Endothelial cell of umbilical vein (primary cell): Measurements from ENCODE around the gene PADI1. TPM values are rescaled to one million over a fixed set of nuclear protein-coding genes. Genes with fewer than 3 reads are reported as not detected.

Source experiments
- BruUV-seq: library from RNA; stranded (reverse); fragments of 400-500 nt; replicated peaks from 2 replicates; lab custom pipeline; 2021; lab: Mats Ljungman, UMichigan
- CTCF ChIA-PET: fragments of 300-600, 350-600 bp; sonication (Branson Sonifier 250); formaldehyde crosslinking; loops from one replicate; lab custom pipeline; 2021; ENCODE audit warnings: antibody characterized with exemption, inconsistent platforms; lab: Charles Lee
- POLR2A ChIA-PET: fragments of 300-600, 350-600 bp; sonication (Branson Sonifier 250); formaldehyde crosslinking; loops from one replicate; lab custom pipeline; 2021; ENCODE audit warnings: antibody characterized with exemption, inconsistent platforms; lab: Charles Lee
- DNase-seq: peaks from one replicate; pipeline ENCODE4 v3.0.0-alpha.2; 2011; ENCODE audit warnings: low read depth, low spot score
- FAIRE-seq: peaks from 2 replicates; lab custom pipeline; 2011; peaks lifted over from hg19 to GRCh38; lab: Jason Lieb, UNC
- H2AFZ ChIP-seq: 2 replicates; pipeline ENCODE4 v1.6.0; 2012; ENCODE audit warnings: low read depth, low read length, control low read depth, inconsistent platforms
- H3K27ac ChIP-seq: 2 replicates; pipeline ENCODE4 v1.5.1; 2011; ENCODE audit warnings: low read depth, mild to moderate bottlenecking, control low read depth, low read length, moderate library complexity; ENCODE audit not compliant: insufficient read depth
- H3K27me3 ChIP-seq, 2 experiments: 2 replicates each; pipeline versions ENCODE4 v1.6.0 to v1.6.1; 2011; ENCODE audit warnings: low read length in 2 of 2, mixed read lengths in 1 of 2; ENCODE audit not compliant: control insufficient read depth in 2 of 2, insufficient read depth in 2 of 2
- H3K36me3 ChIP-seq, 2 experiments: 2 replicates in 1 of 2; 3 replicates in 1 of 2; pipeline ENCODE4 v1.5.1; 2011; ENCODE audit warnings: low read length in 2 of 2, mild to moderate bottlenecking in 1 of 2, moderate library complexity in 1 of 2; ENCODE audit not compliant: control insufficient read depth in 2 of 2, insufficient read depth in 2 of 2; ENCODE audit errors: extremely low read depth in 1 of 2
- H3K4me1 ChIP-seq: 3 replicates; pipeline ENCODE4 v1.5.1; 2011; ENCODE audit warnings: mild to moderate bottlenecking, low read length; ENCODE audit not compliant: control insufficient read depth, insufficient read depth; ENCODE audit errors: extremely low read depth
- H3K4me2 ChIP-seq: 2 replicates; pipeline ENCODE4 v1.6.1; 2011; ENCODE audit warnings: low read length, control low read depth, mixed read lengths; ENCODE audit not compliant: insufficient read depth
- H3K4me3 ChIP-seq, 3 experiments: fragments of 200-600 bp in 1 of 3; sonication (generic), shearing (Covaris generic) in 1 of 3; replicated peaks in 1 of 3; 2 replicates each; pipeline ENCODE4 v1.5.1; 2011 to 2016; ENCODE audit warnings: control low read depth in 3 of 3, low read length in 3 of 3, mild to moderate bottlenecking in 2 of 3, inconsistent platforms in 1 of 3, low read depth in 1 of 3, moderate library complexity in 1 of 3; ENCODE audit not compliant: insufficient read depth in 1 of 3
- H3K79me2 ChIP-seq: 2 replicates; pipeline ENCODE4 v1.6.0; 2012; ENCODE audit warnings: low read length, inconsistent platforms; ENCODE audit not compliant: control insufficient read depth, insufficient read depth
- H3K9ac ChIP-seq: replicated peaks from 2 replicates; pipeline ENCODE3; 2011; ENCODE audit warnings: low read length, control low read depth; ENCODE audit not compliant: insufficient read depth; ENCODE audit errors: extremely low read depth
- H3K9me1 ChIP-seq: replicated peaks from 3 replicates; pipeline ENCODE4 v1.6.0; 2011; ENCODE audit warnings: mild to moderate bottlenecking, low read length; ENCODE audit not compliant: control insufficient read depth, insufficient read depth; ENCODE audit errors: extremely low read depth
- H3K9me3 ChIP-seq: replicated peaks from 2 replicates; pipeline ENCODE4 v1.5.1; 2012; ENCODE audit warnings: low read length, inconsistent platforms; ENCODE audit not compliant: control insufficient read depth, insufficient read depth
- H4K20me1 ChIP-seq: replicated peaks from 2 replicates; pipeline ENCODE3; 2011; ENCODE audit warnings: mild to moderate bottlenecking, low read length; ENCODE audit not compliant: control insufficient read depth, insufficient read depth; ENCODE audit errors: extremely low read depth
- CTCF ChIP-seq, 2 donors: IDR thresholded peaks; 1 replicate in 1 of 2; 2 replicates in 1 of 2; pipeline ENCODE4 v1.5.1; 2011; ENCODE audit warnings: low read length in 2 of 2, mild to moderate bottlenecking in 2 of 2, moderate library complexity in 2 of 2, control low read depth in 1 of 2, inconsistent platforms in 1 of 2, low read depth in 1 of 2; ENCODE audit not compliant: insufficient read depth in 1 of 2; ENCODE audit errors: extremely low read depth in 1 of 2
- EZH2 ChIP-seq: IDR thresholded peaks from 2 replicates; pipeline ENCODE4 v1.6.1; 2012; ENCODE audit warnings: borderline replicate concordance, low read depth, mild to moderate bottlenecking, moderate library complexity, low read length, inconsistent platforms; ENCODE audit not compliant: severe bottlenecking
- FOS ChIP-seq: IDR thresholded peaks from 2 replicates; pipeline ENCODE4 v1.6.1; 2011; ENCODE audit warnings: mild to moderate bottlenecking, low read length, moderate library complexity, borderline replicate concordance; ENCODE audit not compliant: insufficient read depth
- GATA2 ChIP-seq: IDR thresholded peaks from 2 replicates; pipeline ENCODE4 v1.7.0; 2011; ENCODE audit warnings: low read depth, mild to moderate bottlenecking, moderate library complexity, mixed read lengths, low read length; ENCODE audit not compliant: insufficient read length, insufficient read depth
- JUN ChIP-seq: IDR thresholded peaks from 2 replicates; pipeline ENCODE4 v1.6.1; 2011; ENCODE audit warnings: borderline replicate concordance, low read depth; ENCODE audit not compliant: insufficient read length, insufficient read depth
- MAX ChIP-seq: IDR thresholded peaks from 2 replicates; pipeline ENCODE4 v1.6.1; 2011; ENCODE audit not compliant: insufficient read depth, insufficient read length
- MYC ChIP-seq: IDR thresholded peaks from one replicate; pipeline ENCODE4 v1.6.1; 2011; ENCODE audit warnings: mild to moderate bottlenecking, low read depth, low read length
- POLR2A ChIP-seq: IDR thresholded peaks from 2 replicates; pipeline ENCODE4 v1.6.1; 2012; ENCODE audit warnings: low read depth, mild to moderate bottlenecking, control low read depth, low read length
- POLR2AphosphoS5 ChIP-seq: IDR thresholded peaks from 2 replicates; pipeline ENCODE4 v1.6.1; 2012; ENCODE audit warnings: low read depth, mild to moderate bottlenecking, control low read depth, low read length, moderate library complexity; ENCODE audit not compliant: insufficient read depth
- dilution Hi-C: fragments of 300-500 bp; cut with MboI; formaldehyde crosslinking; loops from one replicate; pipeline ENCODE4 v1.15.0; 2019; ENCODE audit warnings: low sequenced_read_pairs; ENCODE audit not compliant: extremely low pct_ligation_motif_present
- intact Hi-C: fragments of 100-400 bp; cut with micrococcal nuclease; formaldehyde crosslinking; loops from one replicate; pipeline ENCODE4 v1.10.0; 2022
- polyA plus RNA-seq, 4 experiments: library from polyadenylated mRNA; depleted of rRNA in 3 of 4; stranded (reverse) in 3 of 4; unstranded in 1 of 4; fragments of >200 nt; gene quantifications; 2 replicates each; pipeline versions ENCODE4 v1.2.1 to v1.2.3, GENCODE V29; 2011 to 2012; ENCODE audit warnings: missing spikeins in 1 of 4
- total RNA-seq: library from RNA; stranded (reverse); gene quantifications from 2 replicates; pipeline ENCODE4 v1.2.3, GENCODE V29; 2021

The PADI1 gene
- total and polyA plus RNA-seq, 2 donors (not counting 3 experiments of a cell fraction or from before 2014, with no cell fraction given), result 0.01 TPM; not detected in 1

- H3K27me3 ChIP-seq, result no peaks in the 10 kb centered on the region
- H3K79me2 ChIP-seq, result no peaks in the 10 kb centered on the region
- no peak overlapping the region for H3K4me2 ChIP-seq
- no peaks in the 10 kb centered on the region for H3K9me1 ChIP-seq
- no peak overlapping the region for H3K4me3 ChIP-seq
- H3K9me3 ChIP-seq, result no peaks in the 10 kb centered on the region
- no peak for TF ChIP-seq JUN
- TF ChIP-seq FOS, result no peak
- no peak for TF ChIP-seq CTCF (IDR thresholded peaks at IDR 0.05; ENCODE audit: extremely low read depth in 1 of 2, insufficient read depth in 1 of 2, low read depth in 1 of 2, low read length in 2 of 2)
- no peak for TF ChIP-seq MAX
- TF ChIP-seq POLR2AphosphoS5, result no peak
- no peak for TF ChIP-seq GATA2
- TF ChIP-seq EZH2, result no peak
- no peak for TF ChIP-seq MYC
- TF ChIP-seq POLR2A, result no peak
- POLR2A ChIA-PET, result no interaction called here
- FAIRE-seq, result no peak
- dilution Hi-C loops (no loop called here), intact Hi-C loops (no loop called here)
- H2AFZ ChIP-seq, result no peak overlapping the region
- no peak overlapping the region for H3K27ac ChIP-seq
- no peaks in the 10 kb centered on the region for H3K4me1 ChIP-seq
- no peak for DNase-seq
- H3K36me3 ChIP-seq, result no peaks in the 10 kb centered on the region
- H4K20me1 ChIP-seq, result no peaks in the 10 kb centered on the region
- H3K9ac ChIP-seq, result no peak overlapping the region
- no TSS peak for BruUV-seq
- CTCF ChIA-PET, result interaction anchor here (1.2 to 1.5 kb wide), 4 partner anchors 22 to 81 kb away, joined by 3 to 4 read pairs (median 3); no protein-coding TSS in a partner anchor
Measured at GRCh38 chr1:17207046-17207445, 2.1 kb downstream of the PADI1 start.
